GM23338 (cell line): Measurements from ENCODE around the gene SLC49A4. TPM values are rescaled to one million over a fixed set of nuclear protein-coding genes. Genes with fewer than 3 reads are reported as not detected.

Experiments used
- ATAC-seq: fragments of 200-7000 bp; cut with Tn5 transposase; 3 replicates; pipeline ENCODE4 v1.9.1; 2020
- DNase-seq: peaks from one replicate; pipeline ENCODE4 v3.0.0-alpha.2; 2015; ENCODE audit warnings: low spot score
- H2AFZ ChIP-seq: fragments of 200-600 bp; sonication (generic); 2 replicates; pipeline ENCODE4 v1.8.0; 2016; ENCODE audit warnings: antibody characterized with exemption, mild to moderate bottlenecking, moderate library complexity
- H3F3A ChIP-seq: fragments of 200-600 bp; sonication (generic); replicated peaks from 2 replicates; pipeline ENCODE4 v1.8.0; 2017; ENCODE audit warnings: antibody characterized with exemption, mixed run types, low read depth
- H3K27ac ChIP-seq: fragments of 200-600 bp; sonication (generic); 2 replicates; pipeline ENCODE4 v1.6.1; 2016; ENCODE audit warnings: low read depth
- H3K27me3 ChIP-seq: fragments of 200-600 bp; sonication (generic); 2 replicates; pipeline ENCODE4 v1.8.0; 2016; ENCODE audit warnings: mild to moderate bottlenecking, mixed run types, moderate library complexity; ENCODE audit not compliant: insufficient read depth
- H3K36me3 ChIP-seq: fragments of 200-600 bp; sonication (generic); 2 replicates; pipeline ENCODE4 v1.8.0; 2016; ENCODE audit warnings: mild to moderate bottlenecking; ENCODE audit not compliant: insufficient read depth
- H3K4me1 ChIP-seq: fragments of 200-600 bp; sonication (generic); 2 replicates; pipeline ENCODE4 v1.8.0; 2016; ENCODE audit warnings: mild to moderate bottlenecking, moderate library complexity; ENCODE audit not compliant: insufficient read depth
- H3K4me2 ChIP-seq: fragments of 200-600 bp; sonication (generic); 2 replicates; pipeline ENCODE4 v1.7.1; 2017; ENCODE audit warnings: mixed run types
- H3K4me3 ChIP-seq: fragments of 200-600 bp; sonication (generic); 2 replicates; pipeline ENCODE4 v1.6.1; 2016; ENCODE audit warnings: mixed run types
- H3K79me2 ChIP-seq: fragments of 200-600 bp; sonication (generic); replicated peaks from 2 replicates; pipeline ENCODE4 v1.8.0; 2017; ENCODE audit warnings: mild to moderate bottlenecking; ENCODE audit not compliant: insufficient read depth
- H3K9me2 ChIP-seq: fragments of 200-600 bp; sonication (generic); 2 replicates; pipeline ENCODE4 v1.8.0; 2017; ENCODE audit not compliant: insufficient read depth
- H4K20me1 ChIP-seq: fragments of 200-600 bp; sonication (generic); replicated peaks from 2 replicates; pipeline ENCODE4 v1.8.0; 2017; ENCODE audit warnings: mild to moderate bottlenecking; ENCODE audit not compliant: insufficient read depth
- H3K27ac Mint-ChIP-seq: 2 replicates; pipeline ENCODE4 v1.8.0; 2020; ENCODE audit warnings: inconsistent platforms, mild to moderate bottlenecking, moderate library complexity, mixed read lengths
- H3K27me3 Mint-ChIP-seq: 3 replicates; pipeline ENCODE4 v1.8.0; 2022; ENCODE audit warnings: low read depth, mild to moderate bottlenecking, moderate library complexity, mixed read lengths, inconsistent platforms; ENCODE audit not compliant: insufficient read depth, poor library complexity
- H3K36me3 Mint-ChIP-seq: 3 replicates; pipeline ENCODE4 v1.8.0; 2021; ENCODE audit warnings: low read depth, mild to moderate bottlenecking, inconsistent platforms, moderate library complexity, mixed read lengths
- H3K4me1 Mint-ChIP-seq: 3 replicates; pipeline ENCODE4 v1.8.0; 2020; ENCODE audit warnings: mild to moderate bottlenecking, inconsistent platforms, mixed read lengths
- H3K4me3 Mint-ChIP-seq: 3 replicates; pipeline ENCODE4 v1.8.0; 2021; ENCODE audit warnings: moderate library complexity, mild to moderate bottlenecking, inconsistent platforms, mixed read lengths
- H3K9me3 Mint-ChIP-seq: 3 replicates; pipeline ENCODE4 v1.8.0; 2020; ENCODE audit warnings: moderate library complexity, mild to moderate bottlenecking, inconsistent platforms, mixed read lengths
- CREB1 ChIP-seq: fragments of 250-450 bp; sonication (Bioruptor Pico); IDR thresholded peaks from 2 replicates; pipeline ENCODE4 v1.5.0; 2020; ENCODE audit warnings: low read depth, mild to moderate bottlenecking, moderate library complexity
- ETS1 ChIP-seq: IDR thresholded peaks from 2 replicates; pipeline ENCODE4 v1.6.1; 2016; ENCODE audit warnings: antibody characterized with exemption
- EZH2 ChIP-seq: fragments of 200-600 bp; sonication (generic); IDR thresholded peaks from one replicate; pipeline ENCODE4 v1.8.0; 2017; ENCODE audit warnings: antibody characterized with exemption, mild to moderate bottlenecking, low read depth; ENCODE audit not compliant: unreplicated experiment
- JUNB ChIP-seq: IDR thresholded peaks from one replicate; pipeline ENCODE4 v1.6.1; 2016; ENCODE audit warnings: antibody characterized with exemption; ENCODE audit not compliant: unreplicated experiment
- NANOG ChIP-seq: IDR thresholded peaks from 2 replicates; pipeline ENCODE4 v1.6.1; 2016; ENCODE audit warnings: antibody characterized with exemption, borderline replicate concordance
- POLR2AphosphoS5 ChIP-seq: IDR thresholded peaks from 2 replicates; pipeline ENCODE4 v1.6.1; 2016; ENCODE audit warnings: antibody characterized with exemption, low read depth
- REST ChIP-seq: IDR thresholded peaks from one replicate; pipeline ENCODE4 v1.6.1; 2018; ENCODE audit warnings: antibody characterized with exemption; ENCODE audit not compliant: unreplicated experiment
- STAT1 ChIP-seq: IDR thresholded peaks from one replicate; pipeline ENCODE4 v1.6.1; 2016; ENCODE audit warnings: antibody characterized with exemption; ENCODE audit not compliant: unreplicated experiment
- ZNF331 ChIP-seq: fragments of 250-450 bp; sonication (Bioruptor Pico); IDR thresholded peaks from 2 replicates; pipeline ENCODE4 v1.5.0; 2020; ENCODE audit warnings: low read depth, mild to moderate bottlenecking, moderate library complexity
- ZNF462 ChIP-seq: fragments of 250-450 bp; sonication (Bioruptor Pico); IDR thresholded peaks from 2 replicates; pipeline ENCODE4 v1.5.0; 2020; ENCODE audit warnings: mild to moderate bottlenecking, moderate library complexity
- polyA plus RNA-seq: library from polyadenylated mRNA; unstranded; fragments of >200 nt; fragmentation: Nextera tagmentation; extraction: Ambion mirVana; gene quantifications from 2 replicates; pipeline ENCODE4 v1.2.1, GENCODE V29; 2016
- total RNA-seq: library from RNA; depleted of rRNA; stranded (reverse); fragments of >200 nt; shearing (Covaris generic); gene quantifications from 2 replicates; pipeline ENCODE4 v1.2.3, GENCODE V29; 2014

The SLC49A4 gene
- total and polyA plus RNA-seq, 2 experiments from 2014 or later, result 3.7 to 16.8 TPM

GRCh38 chr3:122875547-122876127 lies 80.8 kb downstream of the SLC49A4 start:
- Histone ChIP-seq H4K20me1 (no peaks in the 10 kb centered on the region), H3F3A (no peaks in the 10 kb centered on the region), H3K79me2 (no peaks in the 10 kb centered on the region), H3K36me3 (no peaks in the 10 kb centered on the region), H3K27me3 (no peaks in the 10 kb centered on the region), H3K4me3 (no peak overlapping the region), H3K4me2 (no peak overlapping the region), H3K9me2 (no peaks in the 10 kb centered on the region), H3K4me1 (peaks cover 3% of the 10 kb centered on the region; the same call in 1 of the 2 replicates), H2AFZ (no peak overlapping the region), H3K27ac (no peak overlapping the region)
- no peak overlapping the region for H3K4me3 Mint-ChIP-seq
- no peaks in the 10 kb centered on the region for H3K27me3 Mint-ChIP-seq
- TF ChIP-seq ZNF462 (CRISPR knock-in tag), result no peak
- TF ChIP-seq NANOG, result no peak
- no peak for TF ChIP-seq STAT1
- no peak for TF ChIP-seq REST
- no peak for TF ChIP-seq ZNF331 (CRISPR knock-in tag)
- TF ChIP-seq EZH2, result no peak
- no peak for TF ChIP-seq ETS1
- TF ChIP-seq CREB1 (CRISPR knock-in tag), result no peak
- no peak for TF ChIP-seq POLR2AphosphoS5
- TF ChIP-seq JUNB, result no peak
- H3K4me1 Mint-ChIP-seq, result peaks cover 15% of the 10 kb centered on the region; the same call in 2 of the 3 replicates
- no peak overlapping the region for H3K27ac Mint-ChIP-seq
- H3K9me3 Mint-ChIP-seq, result no peaks in the 10 kb centered on the region
- ATAC-seq (no peak), DNase-seq (no peak)
- H3K36me3 Mint-ChIP-seq, result no peaks in the 10 kb centered on the region
